B cell (primary cell): ENCODE measurements around the gene TOLLIP. TPM values are rescaled to one million over a fixed set of nuclear protein-coding genes. Genes with fewer than 3 reads are reported as not detected.

Experiments
- ATAC-seq: fragments of 200-7000 bp; cut with Tn5 transposase; one replicate; pipeline ENCODE4 v1.10.0; 2021; ENCODE audit warnings: low read depth, mild to moderate bottlenecking, moderate number of reproducible peaks, moderate library complexity
- CTCF ChIA-PET: fragments of 350-600 bp; sonication (Branson Sonifier 250); formaldehyde crosslinking; loops from one replicate; lab custom pipeline; 2021; ENCODE audit warnings: antibody characterized with exemption, inconsistent platforms; lab: Charles Lee
- POLR2A ChIA-PET: fragments of 350-600 bp; sonication (Branson Sonifier 250); formaldehyde crosslinking; loops from one replicate; lab custom pipeline; 2021; ENCODE audit warnings: antibody characterized with exemption; lab: Charles Lee
- DNase-seq: peaks from one replicate; pipeline ENCODE4 v3.0.0; 2013
- H2AFZ ChIP-seq: 2 replicates; pipeline ENCODE4 v1.6.1; 2012; ENCODE audit warnings: mild to moderate bottlenecking, low read depth, low read length; ENCODE audit not compliant: insufficient read depth, poor library complexity, severe bottlenecking
- H3K27ac ChIP-seq, 2 donors: 1 replicate in 1 of 2; 2 replicates in 1 of 2; pipeline ENCODE4 v1.5.1; 2012 to 2013; ENCODE audit warnings: low read length in 2 of 2, mild to moderate bottlenecking in 2 of 2, moderate library complexity in 1 of 2
- H3K27me3 ChIP-seq, 4 experiments: fragments of 200-600 bp in 1 of 4; sonication (generic) in 1 of 4; replicated peaks in 1 of 4; 1 replicate in 2 of 4; 2 replicates in 2 of 4; pipeline versions ENCODE4 v1.6.1 to v1.7.0; 2013 to 2016; ENCODE audit warnings: low read length in 3 of 4, mild to moderate bottlenecking in 2 of 4, mixed read lengths in 1 of 4, moderate library complexity in 1 of 4; ENCODE audit not compliant: insufficient read depth in 4 of 4, control insufficient read depth in 3 of 4; ENCODE audit errors: control extremely low read depth in 1 of 4
- H3K36me3 ChIP-seq, 2 experiments: replicated peaks in 1 of 2; 1 replicate in 1 of 2; 2 replicates in 1 of 2; pipeline versions ENCODE4 v1.6.1 to v1.7.1; 2013; ENCODE audit warnings: low read length in 1 of 2; ENCODE audit not compliant: insufficient read depth in 2 of 2, control insufficient read depth in 1 of 2; ENCODE audit errors: control extremely low read depth in 1 of 2, extremely low read depth in 1 of 2
- H3K4me1 ChIP-seq, 2 donors: fragments of 200-600 bp in 1 of 2; sonication (generic) in 1 of 2; 1 replicate in 1 of 2; 2 replicates in 1 of 2; pipeline versions ENCODE4 v1.5.1 to v1.6.1; 2013 to 2017; ENCODE audit warnings: low read length in 2 of 2; ENCODE audit not compliant: control insufficient read depth in 2 of 2, insufficient read depth in 2 of 2
- H3K4me2 ChIP-seq: replicated peaks from 2 replicates; pipeline ENCODE3; 2012; ENCODE audit warnings: mild to moderate bottlenecking, low read depth, low read length; ENCODE audit not compliant: poor library complexity, severe bottlenecking
- H3K4me3 ChIP-seq, 5 experiments: fragments of 200-600 bp in 1 of 5; sonication (generic) in 1 of 5; 1 replicate in 3 of 5; 2 replicates in 2 of 5; pipeline versions ENCODE4 v1.5.1 to v1.7.0; 2011 to 2016; ENCODE audit warnings: low read length in 4 of 5, mild to moderate bottlenecking in 4 of 5, low read depth in 2 of 5, control low read depth in 1 of 5, moderate library complexity in 1 of 5; ENCODE audit not compliant: insufficient read depth in 1 of 5; ENCODE audit errors: control extremely low read depth in 1 of 5, extremely low read depth in 1 of 5
- H3K79me2 ChIP-seq: fragments of 200-600 bp; sonication (generic); one replicate; pipeline ENCODE4 v1.6.0; 2016; ENCODE audit warnings: low read length; ENCODE audit not compliant: control insufficient read depth, insufficient read depth
- H3K9ac ChIP-seq: fragments of 200-600 bp; sonication (generic); 2 replicates; pipeline ENCODE4 v1.6.1; 2017; ENCODE audit warnings: mild to moderate bottlenecking, low read length, moderate library complexity
- H3K9me3 ChIP-seq, 3 donors: one replicate each; pipeline versions ENCODE4 v1.6.1 to v1.7.1; 2013; ENCODE audit warnings: low read length in 2 of 3; ENCODE audit not compliant: control insufficient read depth in 2 of 3, insufficient read depth in 1 of 3; ENCODE audit errors: control extremely low read depth in 1 of 3
- H4K20me1 ChIP-seq: 2 replicates; pipeline ENCODE4 v1.6.0; 2012; ENCODE audit warnings: mild to moderate bottlenecking, low read length; ENCODE audit not compliant: insufficient read depth, control insufficient read depth, poor library complexity, severe bottlenecking
- H3K27ac Mint-ChIP-seq: one replicate; pipeline ENCODE4 v1.8.0; 2021; ENCODE audit warnings: mixed read lengths
- H3K27me3 Mint-ChIP-seq: one replicate; pipeline ENCODE4 v1.8.0; 2021; ENCODE audit warnings: mixed read lengths
- H3K4me1 Mint-ChIP-seq: one replicate; pipeline ENCODE4 v1.8.0; 2021; ENCODE audit warnings: mixed read lengths
- H3K4me3 Mint-ChIP-seq: one replicate; pipeline ENCODE4 v1.8.0; 2021; ENCODE audit warnings: mixed read lengths
- H3K9me3 Mint-ChIP-seq: one replicate; pipeline ENCODE4 v1.8.0; 2022; ENCODE audit warnings: mixed read lengths; ENCODE audit not compliant: insufficient read depth
- EZH2 ChIP-seq: IDR thresholded peaks from 2 replicates; pipeline ENCODE4 v1.6.1; 2012; ENCODE audit warnings: borderline replicate concordance, low read depth, mild to moderate bottlenecking, moderate library complexity, low read length; ENCODE audit not compliant: insufficient read depth, poor library complexity, severe bottlenecking
- WGBS: methylation state at CpG from one replicate; pipeline ENCODE4 v1.1.5; 2013; ENCODE audit warnings: missing lambda C conversion rate; ENCODE audit not compliant: insufficient coverage; 5-methylcytosine and 5-hydroxymethylcytosine counted together
- intact Hi-C: fragments of 100-400 bp; cut with micrococcal nuclease; formaldehyde crosslinking; loops from one replicate; pipeline ENCODE4 v1.10.0; 2022
- polyA plus RNA-seq: library from polyadenylated mRNA; depleted of rRNA; stranded (reverse); fragments of >200 nt; gene quantifications from 2 replicates; pipeline ENCODE4 v1.2.3, GENCODE V29; 2012
- total RNA-seq, 2 donors: library from RNA; stranded (reverse); fragments of 120-200 nt in 1 of 2; gene quantifications; 1 replicate in 1 of 2; 2 replicates in 1 of 2; pipeline versions ENCODE4 v1.2.3 to v1.2.4, GENCODE V29; 2013 to 2022
- TF ChIP-seq, protein P1 (sequence below): fragments of 200-600 bp; IDR thresholded peaks from one replicate; pipeline ENCODE4 v1.8.0; 2022; ENCODE audit warnings: antibody characterized with exemption, mild to moderate bottlenecking

TOLLIP gene
- total and polyA plus RNA-seq, 2 donors (not counting 1 experiment from before 2014, with no cell fraction given), result 34.7 to 52.5 TPM

DNA sequence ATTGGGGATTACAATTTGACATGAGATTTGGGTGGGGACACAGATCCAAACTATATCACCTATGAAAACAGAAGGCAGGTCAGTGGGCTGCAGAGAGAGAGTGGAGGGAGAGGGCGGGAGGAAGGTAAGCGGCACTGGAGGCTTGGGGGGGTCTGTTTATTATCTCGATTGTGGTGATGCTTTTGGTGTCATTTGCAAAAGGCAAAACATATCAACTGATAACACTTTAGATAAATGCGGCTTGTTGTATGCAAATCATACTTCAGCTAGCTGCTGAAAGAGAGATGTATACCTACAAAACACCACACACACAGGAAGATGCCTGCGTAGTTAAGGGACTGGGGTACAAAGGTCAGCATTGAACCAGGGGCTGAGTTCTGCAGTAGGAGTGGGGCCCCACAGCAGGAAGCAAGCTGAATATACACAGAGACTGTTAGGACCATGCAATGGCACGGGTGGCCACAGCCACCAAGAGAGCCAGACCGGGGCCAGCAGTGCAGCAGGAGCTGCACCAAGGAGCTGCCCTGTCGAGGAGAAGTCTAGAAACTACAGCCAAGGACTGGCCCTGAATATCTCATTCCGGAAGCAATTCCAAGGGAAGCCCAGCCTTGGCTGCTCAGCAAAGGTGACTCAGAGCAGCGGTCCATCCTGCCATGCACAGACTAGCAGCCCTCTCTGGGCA lies 23.8 kb upstream of the TOLLIP start:
- H3K27ac Mint-ChIP-seq, result no peak overlapping the region
- no peak for TF ChIP-seq EZH2
- TF ChIP-seq, protein P1, sequence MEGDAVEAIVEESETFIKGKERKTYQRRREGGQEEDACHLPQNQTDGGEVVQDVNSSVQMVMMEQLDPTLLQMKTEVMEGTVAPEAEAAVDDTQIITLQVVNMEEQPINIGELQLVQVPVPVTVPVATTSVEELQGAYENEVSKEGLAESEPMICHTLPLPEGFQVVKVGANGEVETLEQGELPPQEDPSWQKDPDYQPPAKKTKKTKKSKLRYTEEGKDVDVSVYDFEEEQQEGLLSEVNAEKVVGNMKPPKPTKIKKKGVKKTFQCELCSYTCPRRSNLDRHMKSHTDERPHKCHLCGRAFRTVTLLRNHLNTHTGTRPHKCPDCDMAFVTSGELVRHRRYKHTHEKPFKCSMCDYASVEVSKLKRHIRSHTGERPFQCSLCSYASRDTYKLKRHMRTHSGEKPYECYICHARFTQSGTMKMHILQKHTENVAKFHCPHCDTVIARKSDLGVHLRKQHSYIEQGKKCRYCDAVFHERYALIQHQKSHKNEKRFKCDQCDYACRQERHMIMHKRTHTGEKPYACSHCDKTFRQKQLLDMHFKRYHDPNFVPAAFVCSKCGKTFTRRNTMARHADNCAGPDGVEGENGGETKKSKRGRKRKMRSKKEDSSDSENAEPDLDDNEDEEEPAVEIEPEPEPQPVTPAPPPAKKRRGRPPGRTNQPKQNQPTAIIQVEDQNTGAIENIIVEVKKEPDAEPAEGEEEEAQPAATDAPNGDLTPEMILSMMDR, result no peak

DNA sequence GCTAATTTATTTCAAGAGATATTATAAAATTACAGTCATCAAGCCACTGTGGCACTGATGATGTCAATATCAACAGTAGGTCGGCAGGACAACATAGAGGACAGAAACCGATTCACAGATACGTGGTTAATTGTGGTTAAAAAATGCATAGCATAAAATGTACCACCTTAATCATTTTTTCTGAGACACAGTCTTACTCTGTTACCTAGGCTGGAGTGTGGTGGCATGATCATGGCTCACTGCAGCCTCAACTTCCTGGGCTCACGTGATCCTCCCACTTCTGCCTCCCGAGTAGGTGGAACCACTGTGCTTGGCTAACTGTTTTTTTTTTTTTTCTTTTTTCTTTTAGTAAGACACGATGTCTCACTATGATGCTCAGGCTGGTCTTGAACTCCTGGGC lies 21.0 kb upstream of the TOLLIP start:
- Histone ChIP-seq H3K9ac (no peak overlapping the region), H3K27ac (no peak overlapping the region), H3K27me3 (peaks cover 0 to 15% (median 1%) of the 10 kb centered on the region in 4 experiments), H3K79me2 (no peaks in the 10 kb centered on the region), H3K4me2 (no peak overlapping the region), H3K4me1 (peaks cover 4 to 6% of the 10 kb centered on the region in 2 donors), H3K9me3 (peaks cover 6 to 19% (median 6%) of the 10 kb centered on the region in 3 donors), H2AFZ (no peak overlapping the region), H3K4me3 (no peak overlapping the region), H4K20me1 (no peaks in the 10 kb centered on the region), H3K36me3 (no peaks in the 10 kb centered on the region)
- WGBS, result 100% methylated on average over 1 of the region's 6 CpGs
- TF ChIP-seq EZH2, result no peak
- TF ChIP-seq, protein P1, result no peak
- ChIA-PET CTCF (no interaction called here), POLR2A (no interaction called here)
- peaks cover 8% of the 10 kb centered on the region for H3K4me1 Mint-ChIP-seq
- peaks cover 8% of the 10 kb centered on the region for H3K9me3 Mint-ChIP-seq
- no peak for DNase-seq
- no peak overlapping the region for H3K27ac Mint-ChIP-seq
- intact Hi-C loops, result no loop called here
- peaks cover 28% of the 10 kb centered on the region for H3K27me3 Mint-ChIP-seq
- no peak for ATAC-seq
- no peak overlapping the region for H3K4me3 Mint-ChIP-seq

More for the DNA sequence above, 23.8 kb upstream of the TOLLIP start:
- Histone ChIP-seq H3K27ac (no peak overlapping the region), H3K9ac (no peak overlapping the region), H3K36me3 (no peaks in the 10 kb centered on the region), H3K4me3 (no peak overlapping the region), H2AFZ (no peak overlapping the region), H3K9me3 (peaks cover 3 to 19% (median 12%) of the 10 kb centered on the region in 3 donors), H3K27me3 (peaks cover 0 to 8% (median 0%) of the 10 kb centered on the region in 4 experiments), H4K20me1 (no peaks in the 10 kb centered on the region), H3K4me1 (peaks cover 12 to 13% of the 10 kb centered on the region in 2 donors), H3K4me2 (no peak overlapping the region), H3K79me2 (no peaks in the 10 kb centered on the region)
- DNase-seq (no peak), ATAC-seq (no peak)
- peaks cover 18% of the 10 kb centered on the region for H3K4me1 Mint-ChIP-seq
- intact Hi-C loops, result no loop called here
- H3K4me3 Mint-ChIP-seq, result no peak overlapping the region
- peaks cover 5% of the 10 kb centered on the region for H3K27me3 Mint-ChIP-seq
- CTCF ChIA-PET, result no interaction called here
- WGBS, result 90% methylated on average over 6 of the region's 10 CpGs
- H3K9me3 Mint-ChIP-seq, result peaks cover 9% of the 10 kb centered on the region
- POLR2A ChIA-PET, result no interaction called here
